ENCODE results near the gene PPIL6. TPM values are rescaled to one million over a fixed set of nuclear protein-coding genes. Genes with fewer than 3 reads are reported as not detected.

The PPIL6 gene
- total RNA-seq, 4 donors from 2014 or later = 2.2 to 9.2 (median 5.5) TPM

- Histone ChIP-seq H3K4me1 (no peaks in the 10 kb centered on the region), H3K4me3 (no peak overlapping the region), H3K36me3 (peaks cover 0 to 4% (median 0%) of the 10 kb centered on the region in 4 donors), H3K9me3 (no peaks in the 10 kb centered on the region), H3K27ac (replicated peaks in 1 of 4) (no peak overlapping the region), H3K27me3 (no peaks in the 10 kb centered on the region)
- TF ChIP-seq EP300 (IDR thresholded peaks at IDR 0.05) (no peak), CTCF (IDR thresholded peaks at IDR 0.05) (peak; percentile 31 to 48 (median 44))
- no peak for DNase-seq (ENCODE audit: extremely low spot score)
- intact Hi-C loops (cut with DNase I) = loop anchor here (5.0 kb wide), 1 partner anchor 210 kb away; no protein-coding TSS in a partner anchor
- WGBS = 70% methylated on average over 4 of the region's 4 CpGs
Measured at GRCh38 chr6:109397020-109397419, 43.4 kb downstream of the PPIL6 start.

GRCh38 chr6:109396046-109396718, 44.2 kb downstream of the PPIL6 start:
- Histone ChIP-seq H3K4me1 (no peaks in the 10 kb centered on the region), H3K9me3 (no peaks in the 10 kb centered on the region), H3K27ac (replicated peaks in 1 of 4) (no peak overlapping the region), H3K36me3 (peaks cover 0 to 4% (median 0%) of the 10 kb centered on the region in 4 donors), H3K27me3 (no peaks in the 10 kb centered on the region), H3K4me3 (no peak overlapping the region)
- intact Hi-C loops (cut with DNase I) = loop anchor here (5.0 kb wide), 1 partner anchor 209 kb away; no protein-coding TSS in a partner anchor
- 94% methylated on average over 12 of the region's 12 CpGs for WGBS
- no peak for DNase-seq (ENCODE audit: extremely low spot score)
- TF ChIP-seq POLR2AphosphoS5 (IDR thresholded peaks at IDR 0.05) = no peak
- no peak for TF ChIP-seq POLR2A (IDR thresholded peaks at IDR 0.05; ENCODE audit: low read depth)
- no peak for TF ChIP-seq EP300 (IDR thresholded peaks at IDR 0.05)
- no peak for TF ChIP-seq CTCF (IDR thresholded peaks at IDR 0.05)

GRCh38 chr6:109393886-109394281, 46.5 kb downstream of the PPIL6 start:
- no peak for DNase-seq (ENCODE audit: extremely low spot score)
- no peak for TF ChIP-seq EP300 (IDR thresholded peaks at IDR 0.05)
- no peak for TF ChIP-seq CTCF (IDR thresholded peaks at IDR 0.05)
- TF ChIP-seq POLR2AphosphoS5 (IDR thresholded peaks at IDR 0.05) = no peak
- TF ChIP-seq POLR2A (IDR thresholded peaks at IDR 0.05; ENCODE audit: low read depth) = no peak
- Histone ChIP-seq H3K27me3 (no peaks in the 10 kb centered on the region), H3K4me3 (no peak overlapping the region), H3K27ac (replicated peaks in 1 of 4) (no peak overlapping the region), H3K36me3 (no peaks in the 10 kb centered on the region), H3K4me1 (peaks cover 3 to 15% (median 11%) of the 10 kb centered on the region in 4 donors), H3K9me3 (no peaks in the 10 kb centered on the region)
- intact Hi-C loops (cut with DNase I) = no loop called here
- WGBS = 70% methylated on average over 2 of the region's 2 CpGs

- H3K27me3 ChIP-seq = no peaks in the 10 kb centered on the region
Measured at GRCh38 chr6:109393157-109393885, 47.1 kb downstream of the PPIL6 start.

More at GRCh38 chr6:109393157-109393885, 47.1 kb downstream of the PPIL6 start:
- intact Hi-C loops (cut with DNase I) = no loop called here
- H3K4me3 ChIP-seq = no peak overlapping the region
- H3K36me3 ChIP-seq = no peaks in the 10 kb centered on the region
- peaks cover 3 to 15% (median 11%) of the 10 kb centered on the region in 4 donors for H3K4me1 ChIP-seq
- DNase-seq (ENCODE audit: extremely low spot score) = no peak
- no peak overlapping the region for H3K27ac ChIP-seq (replicated peaks in 1 of 4)
- TF ChIP-seq POLR2AphosphoS5 (IDR thresholded peaks at IDR 0.05) = no peak
- no peak for TF ChIP-seq CTCF (IDR thresholded peaks at IDR 0.05)
- no peak for TF ChIP-seq EP300 (IDR thresholded peaks at IDR 0.05)
- no peak for TF ChIP-seq POLR2A (IDR thresholded peaks at IDR 0.05; ENCODE audit: low read depth)
- no peaks in the 10 kb centered on the region for H3K9me3 ChIP-seq
- WGBS = 91% methylated on average over 5 of the region's 5 CpGs

All from esophagus muscularis mucosa (tissue), 4 donors.